Fibroblast of gingiva (primary cell): ENCODE measurements around the gene LIPC.
A peak's percentile ranks its signal among the peaks of the same experiment; 100 is the strongest.

Experiments
- DNase-seq: peaks from one replicate; pipeline ENCODE4 v3.0.0-alpha.2; 2011; ENCODE audit warnings: low read depth

The LIPC gene

GRCh38 chr15:58555162-58556027, 123.6 kb downstream of the LIPC start:
- DNase-seq = no peak

GRCh38 chr15:58556028-58556361, 124.2 kb downstream of the LIPC start:
- no peak for DNase-seq

GRCh38 chr15:58556541-58556940, 124.8 kb downstream of the LIPC start:
- no peak for DNase-seq

- DNase-seq = peak; percentile 57
Observed at GRCh38 chr15:58558777-58559176, 127.0 kb downstream of the LIPC start.

GRCh38 chr15:58559904-58560588, 128.3 kb downstream of the LIPC start:
- no peak for DNase-seq

GRCh38 chr15:58561321-58561720, 129.5 kb downstream of the LIPC start:
- no peak for DNase-seq

- no peak for DNase-seq
Observed at GRCh38 chr15:58562135-58562534, 130.3 kb downstream of the LIPC start.

GRCh38 chr15:58564981-58565380, 133.2 kb downstream of the LIPC start:
- DNase-seq = no peak

GRCh38 chr15:58565619-58566018, 133.8 kb downstream of the LIPC start:
- DNase-seq = no peak

GRCh38 chr15:58566029-58566428, 134.2 kb downstream of the LIPC start:
- DNase-seq = no peak

- DNase-seq = no peak
Observed at GRCh38 chr15:58568157-58568571, 136.4 kb downstream of the LIPC start.

GRCh38 chr15:58569455-58569854, 137.7 kb downstream of the LIPC start:
- no peak for DNase-seq

- DNase-seq = no peak
Observed at GRCh38 chr15:58571491-58571890, 139.7 kb downstream of the LIPC start.

GRCh38 chr15:58572521-58572920, 140.7 kb downstream of the LIPC start:
- no peak for DNase-seq

- DNase-seq = no peak
Observed at GRCh38 chr15:58573270-58573669, 141.5 kb downstream of the LIPC start.

GRCh38 chr15:58574631-58575030, 142.8 kb downstream of the LIPC start:
- no peak for DNase-seq

GRCh38 chr15:58575045-58575786, 143.4 kb downstream of the LIPC start:
- DNase-seq = no peak

GRCh38 chr15:58576657-58577056, 144.9 kb downstream of the LIPC start:
- DNase-seq = no peak

- no peak for DNase-seq
Observed at GRCh38 chr15:58582160-58582559, 150.4 kb downstream of the LIPC start.

- DNase-seq = no peak
Observed at GRCh38 chr15:58583171-58583908, 151.5 kb downstream of the LIPC start.

- no peak for DNase-seq
Observed at GRCh38 chr15:58584789-58585461, 153.1 kb downstream of the LIPC start.
